SU-DHL-6 (cell line): ENCODE data around the gene CCNG1.

ENCODE experiments used
- H2AFZ ChIP-seq: fragments of 200-600 bp; sonication (generic); 2 replicates; pipeline ENCODE4 v1.6.1; 2014; ENCODE audit warnings: low read depth, mild to moderate bottlenecking, moderate library complexity, mixed read lengths, antibody characterized with exemption, low read length; ENCODE audit not compliant: severe bottlenecking
- H3F3A ChIP-seq: fragments of 200-600 bp; shearing (Covaris generic); 2 replicates; pipeline ENCODE4 v1.6.0; 2016; ENCODE audit warnings: antibody characterized with exemption, mild to moderate bottlenecking; ENCODE audit not compliant: insufficient read depth
- H3K27ac ChIP-seq: fragments of 200-600 bp; sonication (generic); 2 replicates; pipeline ENCODE4 v1.5.1; 2016; ENCODE audit warnings: low read depth, mild to moderate bottlenecking, low read length, moderate library complexity, mixed read lengths
- H3K27me3 ChIP-seq: fragments of 200-600 bp; sonication (generic), shearing (Covaris generic); 2 replicates; pipeline ENCODE4 v1.6.0; 2014; ENCODE audit warnings: mild to moderate bottlenecking, low read length
- H3K36me3 ChIP-seq: fragments of 200-600 bp; sonication (generic); 2 replicates; pipeline ENCODE4 v1.6.1; 2014; ENCODE audit warnings: mild to moderate bottlenecking, low read length, mixed read lengths
- H3K4me2 ChIP-seq: fragments of 300-600, 200-600 bp; shearing (Covaris generic), sonication (generic); 2 replicates; pipeline ENCODE4 v1.6.0; 2014; ENCODE audit warnings: low read length, low read depth, mild to moderate bottlenecking; ENCODE audit not compliant: poor library complexity, severe bottlenecking
- H3K4me3 ChIP-seq: fragments of 200-600 bp; sonication (generic); 2 replicates; pipeline ENCODE4 v1.5.1; 2014; ENCODE audit warnings: antibody characterized with exemption, low read length, mild to moderate bottlenecking, mixed read lengths; ENCODE audit not compliant: insufficient read depth, poor library complexity, severe bottlenecking
- H3K79me2 ChIP-seq: fragments of 200-600 bp; sonication (generic); 2 replicates; pipeline ENCODE4 v1.6.1; 2014; ENCODE audit warnings: mild to moderate bottlenecking, low read length, moderate library complexity; ENCODE audit not compliant: insufficient read depth
- H3K9ac ChIP-seq: fragments of 200-600 bp; sonication (generic); 2 replicates; pipeline ENCODE4 v1.7.0; 2014; ENCODE audit warnings: mild to moderate bottlenecking, low read length
- H3K9me2 ChIP-seq: fragments of 200-600 bp; sonication (generic); replicated peaks from 2 replicates; pipeline ENCODE4 v1.6.1; 2014; ENCODE audit warnings: low read length; ENCODE audit not compliant: insufficient read depth
- H3K9me3 ChIP-seq: fragments of 200-600 bp; sonication (generic); 2 replicates; pipeline ENCODE4 v1.6.1; 2014; ENCODE audit warnings: low read length, mixed read lengths; ENCODE audit not compliant: insufficient read depth
- H4K20me1 ChIP-seq: fragments of 200-600 bp; sonication (generic); 2 replicates; pipeline ENCODE4 v1.6.1; 2014; ENCODE audit warnings: low read depth, mild to moderate bottlenecking, antibody characterized with exemption, low read length, moderate library complexity, mixed read lengths
- EZH2phosphoT487 ChIP-seq: fragments of 200-600 bp; sonication (generic), shearing (Covaris generic); conservative IDR thresholded peaks from 2 replicates; pipeline ENCODE4 v1.6.1; 2018; ENCODE audit warnings: mild to moderate bottlenecking, antibody characterized with exemption, low read length, moderate library complexity, mixed read lengths
- TF ChIP-seq, protein P1 (sequence below): fragments of 200-600 bp; sonication (generic); IDR thresholded peaks from one replicate; pipeline ENCODE4 v1.5.1; 2017; ENCODE audit warnings: antibody characterized with exemption, mild to moderate bottlenecking, low read length, moderate library complexity; ENCODE audit not compliant: insufficient read depth, poor library complexity, severe bottlenecking

CCNG1 gene

GRCh38 chr5:163399923-163400322 is 37.5 kb upstream of the CCNG1 start:
- H4K20me1 ChIP-seq: no peaks in the 10 kb centered on the region
- H3F3A ChIP-seq: no peaks in the 10 kb centered on the region
- no peaks in the 10 kb centered on the region for H3K27me3 ChIP-seq
- H2AFZ ChIP-seq: no peak overlapping the region
- H3K9ac ChIP-seq: no peak overlapping the region
- no peak overlapping the region for H3K27ac ChIP-seq
- H3K4me2 ChIP-seq: no peak overlapping the region
- no peak for TF ChIP-seq EZH2phosphoT487
- TF ChIP-seq, protein P1, sequence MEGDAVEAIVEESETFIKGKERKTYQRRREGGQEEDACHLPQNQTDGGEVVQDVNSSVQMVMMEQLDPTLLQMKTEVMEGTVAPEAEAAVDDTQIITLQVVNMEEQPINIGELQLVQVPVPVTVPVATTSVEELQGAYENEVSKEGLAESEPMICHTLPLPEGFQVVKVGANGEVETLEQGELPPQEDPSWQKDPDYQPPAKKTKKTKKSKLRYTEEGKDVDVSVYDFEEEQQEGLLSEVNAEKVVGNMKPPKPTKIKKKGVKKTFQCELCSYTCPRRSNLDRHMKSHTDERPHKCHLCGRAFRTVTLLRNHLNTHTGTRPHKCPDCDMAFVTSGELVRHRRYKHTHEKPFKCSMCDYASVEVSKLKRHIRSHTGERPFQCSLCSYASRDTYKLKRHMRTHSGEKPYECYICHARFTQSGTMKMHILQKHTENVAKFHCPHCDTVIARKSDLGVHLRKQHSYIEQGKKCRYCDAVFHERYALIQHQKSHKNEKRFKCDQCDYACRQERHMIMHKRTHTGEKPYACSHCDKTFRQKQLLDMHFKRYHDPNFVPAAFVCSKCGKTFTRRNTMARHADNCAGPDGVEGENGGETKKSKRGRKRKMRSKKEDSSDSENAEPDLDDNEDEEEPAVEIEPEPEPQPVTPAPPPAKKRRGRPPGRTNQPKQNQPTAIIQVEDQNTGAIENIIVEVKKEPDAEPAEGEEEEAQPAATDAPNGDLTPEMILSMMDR: no peak
- H3K9me3 ChIP-seq: no peaks in the 10 kb centered on the region
- H3K4me3 ChIP-seq: no peak overlapping the region
- no peaks in the 10 kb centered on the region for H3K36me3 ChIP-seq
- H3K9me2 ChIP-seq: no peaks in the 10 kb centered on the region
- no peaks in the 10 kb centered on the region for H3K79me2 ChIP-seq

DNA sequence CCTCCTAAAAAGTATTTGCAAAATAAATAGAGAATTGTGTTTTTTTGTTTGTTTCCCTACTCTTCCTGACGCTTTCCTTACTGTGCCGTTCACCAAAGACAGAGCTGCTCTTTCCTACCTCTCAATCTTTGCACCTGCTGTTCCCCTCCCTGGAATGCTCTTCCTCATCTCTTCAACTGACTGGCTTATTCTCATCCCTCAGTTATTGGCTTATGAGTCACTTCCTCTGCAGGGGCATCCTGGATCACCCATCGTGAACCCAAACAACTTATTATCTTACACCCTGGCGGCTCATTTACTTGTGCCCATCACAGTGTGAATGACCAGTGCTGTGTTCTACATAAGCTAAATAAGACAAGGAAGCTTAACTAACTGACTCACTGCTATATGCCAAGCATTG is 36.1 kb upstream of the CCNG1 start:
- no peaks in the 10 kb centered on the region for H3F3A ChIP-seq
- H3K4me3 ChIP-seq: no peak overlapping the region
- H3K9me3 ChIP-seq: no peaks in the 10 kb centered on the region
- no peaks in the 10 kb centered on the region for H3K27me3 ChIP-seq
- H4K20me1 ChIP-seq: no peaks in the 10 kb centered on the region
- H3K36me3 ChIP-seq: no peaks in the 10 kb centered on the region
- H3K27ac ChIP-seq: no peak overlapping the region
- no peak overlapping the region for H2AFZ ChIP-seq
- H3K9ac ChIP-seq: no peak overlapping the region
- no peak overlapping the region for H3K4me2 ChIP-seq
- TF ChIP-seq, protein P1: no peak
- no peak for TF ChIP-seq EZH2phosphoT487
- no peaks in the 10 kb centered on the region for H3K79me2 ChIP-seq
- H3K9me2 ChIP-seq: no peaks in the 10 kb centered on the region

DNA sequence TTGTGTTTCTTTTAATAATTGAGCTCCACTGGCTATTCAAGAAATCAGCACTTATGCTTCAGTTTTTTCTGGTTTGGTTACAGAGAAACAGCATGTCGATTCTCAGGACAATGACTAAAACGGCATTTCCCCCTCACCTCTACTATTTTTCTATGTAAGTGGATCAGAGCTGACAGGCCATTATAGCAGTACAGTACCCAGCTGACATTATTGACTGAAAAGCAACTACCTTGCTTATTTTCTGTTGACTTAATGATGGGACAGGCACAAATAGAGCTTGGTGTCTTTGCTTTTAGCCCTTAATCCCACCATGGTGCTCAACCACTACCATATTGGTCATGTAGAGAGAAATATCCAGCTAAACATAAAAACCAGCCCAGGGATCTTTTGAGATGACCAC is 35.4 kb upstream of the CCNG1 start:
- Histone ChIP-seq H3F3A (no peaks in the 10 kb centered on the region), H3K36me3 (no peaks in the 10 kb centered on the region), H3K9me2 (no peaks in the 10 kb centered on the region), H3K9me3 (no peaks in the 10 kb centered on the region), H2AFZ (no peak overlapping the region), H3K27me3 (no peaks in the 10 kb centered on the region), H3K4me2 (no peak overlapping the region), H3K9ac (no peak overlapping the region), H3K79me2 (no peaks in the 10 kb centered on the region), H3K4me3 (no peak overlapping the region), H3K27ac (no peak overlapping the region), H4K20me1 (no peaks in the 10 kb centered on the region)
- TF ChIP-seq, protein P1: no peak
- TF ChIP-seq EZH2phosphoT487: no peak
